Ishikawa (cell line): ENCODE measurements around the gene ARHGAP42.

Experiments used
- CEBPB ChIP-seq: IDR thresholded peaks from 2 replicates; pipeline ENCODE4 v1.6.1; 2012
- CREB1 ChIP-seq: IDR thresholded peaks from 2 replicates; pipeline ENCODE4 v1.6.1; 2012; ENCODE audit warnings: low read depth
- EGR1 ChIP-seq: IDR thresholded peaks from 2 replicates; pipeline ENCODE4 v1.6.1; 2012
- EP300 ChIP-seq: IDR thresholded peaks from 2 replicates; pipeline ENCODE4 v1.6.1; 2012; ENCODE audit warnings: borderline replicate concordance
- FOXM1 ChIP-seq: IDR thresholded peaks from 2 replicates; pipeline ENCODE4 v1.6.1; 2012; ENCODE audit warnings: low read depth, borderline replicate concordance
- MAX ChIP-seq: IDR thresholded peaks from 2 replicates; pipeline ENCODE4 v1.6.1; 2012
- NFIC ChIP-seq: IDR thresholded peaks from 2 replicates; pipeline ENCODE4 v1.6.1; 2012
- RAD21 ChIP-seq: IDR thresholded peaks from 2 replicates; pipeline ENCODE4 v1.6.1; 2012; ENCODE audit warnings: low read depth
- REST ChIP-seq: IDR thresholded peaks from 2 replicates; pipeline ENCODE4 v1.6.1; 2012; ENCODE audit warnings: low read depth, mild to moderate bottlenecking
- TAF1 ChIP-seq: IDR thresholded peaks from 2 replicates; pipeline ENCODE4 v1.6.1; 2012; ENCODE audit warnings: low read depth, mild to moderate bottlenecking
- TCF12 ChIP-seq: IDR thresholded peaks from 2 replicates; pipeline ENCODE4 v1.6.1; 2012; ENCODE audit warnings: low read depth
- TEAD4 ChIP-seq: IDR thresholded peaks from 2 replicates; pipeline ENCODE4 v1.6.1; 2012
- YY1 ChIP-seq: IDR thresholded peaks from 2 replicates; pipeline ENCODE4 v1.6.1; 2012; ENCODE audit warnings: low read depth
- TF ChIP-seq, protein P1 (sequence below): IDR thresholded peaks from 2 replicates; pipeline ENCODE4 v1.6.1; 2012

DNA sequence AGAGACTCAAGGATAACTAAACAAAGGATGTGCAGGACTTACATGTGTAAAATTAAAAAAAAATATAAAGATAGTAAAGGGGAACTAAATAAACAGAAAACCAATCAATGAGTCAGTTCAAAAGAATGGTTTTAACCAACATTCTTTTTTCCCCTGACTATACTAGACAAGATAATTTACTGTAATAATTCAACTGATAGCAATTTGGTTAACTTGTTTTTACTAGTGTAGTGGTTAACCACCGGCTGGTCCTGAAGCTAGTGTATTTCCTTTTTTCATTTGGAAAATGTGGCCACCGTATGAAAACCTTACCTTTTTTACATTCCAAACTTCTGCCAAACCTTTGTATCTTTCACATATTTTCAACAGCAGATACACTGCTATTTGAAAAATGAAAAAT lies 123.1 kb downstream of the ARHGAP42 start:
- TF ChIP-seq MAX (no peak), CEBPB (no peak), TCF12 (no peak), CREB1 (no peak), YY1 (no peak), FOXM1 (no peak), EP300 (no peak), RAD21 (no peak), TEAD4 (no peak), REST (no peak), NFIC (no peak), EGR1 (no peak), TAF1 (no peak)
- TF ChIP-seq, protein P1, sequence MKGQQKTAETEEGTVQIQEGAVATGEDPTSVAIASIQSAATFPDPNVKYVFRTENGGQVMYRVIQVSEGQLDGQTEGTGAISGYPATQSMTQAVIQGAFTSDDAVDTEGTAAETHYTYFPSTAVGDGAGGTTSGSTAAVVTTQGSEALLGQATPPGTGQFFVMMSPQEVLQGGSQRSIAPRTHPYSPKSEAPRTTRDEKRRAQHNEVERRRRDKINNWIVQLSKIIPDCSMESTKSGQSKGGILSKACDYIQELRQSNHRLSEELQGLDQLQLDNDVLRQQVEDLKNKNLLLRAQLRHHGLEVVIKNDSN: no peak
